Aorta (tissue), 5 donors: Measurements from ENCODE around the gene PKM. TPM values are rescaled to one million over a fixed set of nuclear protein-coding genes. Genes with fewer than 3 reads are reported as not detected.

Experiments used
- ATAC-seq: fragments of 200-7000 bp; cut with Tn5 transposase; one replicate; pipeline ENCODE4 v1.9.1; 2022; ENCODE audit warnings: moderate library complexity; ENCODE audit not compliant: low FRiP score
- DNase-seq, 2 donors: peaks; one replicate each; pipeline ENCODE4 v3.0.0-alpha.2; 2020
- H3K27ac ChIP-seq, 2 donors: one replicate each; pipeline ENCODE4 v1.5.1; 2013; ENCODE audit warnings: low read length in 2 of 2, mild to moderate bottlenecking in 2 of 2, moderate library complexity in 2 of 2, control low read depth in 1 of 2, inconsistent platforms in 1 of 2, low read depth in 1 of 2
- H3K27me3 ChIP-seq, 2 donors: one replicate each; pipeline ENCODE4 v1.6.1; 2013; ENCODE audit warnings: control low read depth in 1 of 2, low read length in 1 of 2, mild to moderate bottlenecking in 1 of 2, moderate library complexity in 1 of 2; ENCODE audit not compliant: insufficient read depth in 2 of 2, control insufficient read depth in 1 of 2
- H3K36me3 ChIP-seq, 2 donors: one replicate each; pipeline ENCODE4 v1.6.1; 2013; ENCODE audit warnings: control low read depth in 1 of 2, low read length in 1 of 2, mild to moderate bottlenecking in 1 of 2; ENCODE audit not compliant: insufficient read depth in 2 of 2, control insufficient read depth in 1 of 2
- H3K4me1 ChIP-seq, 2 donors: one replicate each; pipeline ENCODE4 v1.6.1; 2013; ENCODE audit warnings: low read length in 2 of 2, control low read depth in 1 of 2, mild to moderate bottlenecking in 1 of 2, moderate library complexity in 1 of 2; ENCODE audit not compliant: insufficient read depth in 2 of 2, control insufficient read depth in 1 of 2
- H3K4me3 ChIP-seq, 2 donors: one replicate each; pipeline ENCODE4 v1.5.1; 2013; ENCODE audit warnings: low read length in 2 of 2, control low read depth in 1 of 2, mild to moderate bottlenecking in 1 of 2
- H3K9me3 ChIP-seq: one replicate; pipeline ENCODE4 v1.6.1; 2013; ENCODE audit warnings: mild to moderate bottlenecking, low read length; ENCODE audit not compliant: control insufficient read depth
- WGBS, 2 donors: extraction: QIAGEN DNeasy Blood & Tissue Kit; methylation state at CpG; one replicate each; pipeline ENCODE4 v1.1.7; 2013; 5-methylcytosine and 5-hydroxymethylcytosine counted together
- intact Hi-C, 2 donors: fragments of 100-400 bp; cut with DNase I; formaldehyde crosslinking; loops; one replicate each; pipeline versions ENCODE4 v1.14.2 to v1.15.0; 2022
- polyA plus RNA-seq, 2 donors: library from polyadenylated mRNA; stranded (reverse); fragments of 200-250 nt; gene quantifications; one replicate each; pipeline ENCODE4 v1.2.3, GENCODE V29; 2013
- total RNA-seq, 2 donors: library from RNA; stranded (reverse); fragmentation: NEBNext Ultra II Directional; extraction: Animal tissue kit (Norgen Biotek cat#: 25700); gene quantifications; one replicate each; pipeline ENCODE4 v1.2.1, GENCODE V29; 2021
- donor health status: healthy with polysubstance abuse.
- donor health status: Bipolar disorder and iron deficiency.
- donor health status: DM: no; HTN: no; CAD: no.
- donor health status: DM: no; HTN: no; CAD: no.
- donor health status: DM: yes; HTN: yes; CAD: no.

PKM gene
- total and polyA plus RNA-seq, 4 donors: 238 to 588 (median 453) TPM

GRCh38 chr15:72168808-72169190, 62.2 kb downstream of the PKM start:
- 25 to 26% methylated on average over 4 of the region's 4 CpGs for WGBS, 2 donors
- no peak for ATAC-seq
- intact Hi-C loops: no loop called here

DNA sequence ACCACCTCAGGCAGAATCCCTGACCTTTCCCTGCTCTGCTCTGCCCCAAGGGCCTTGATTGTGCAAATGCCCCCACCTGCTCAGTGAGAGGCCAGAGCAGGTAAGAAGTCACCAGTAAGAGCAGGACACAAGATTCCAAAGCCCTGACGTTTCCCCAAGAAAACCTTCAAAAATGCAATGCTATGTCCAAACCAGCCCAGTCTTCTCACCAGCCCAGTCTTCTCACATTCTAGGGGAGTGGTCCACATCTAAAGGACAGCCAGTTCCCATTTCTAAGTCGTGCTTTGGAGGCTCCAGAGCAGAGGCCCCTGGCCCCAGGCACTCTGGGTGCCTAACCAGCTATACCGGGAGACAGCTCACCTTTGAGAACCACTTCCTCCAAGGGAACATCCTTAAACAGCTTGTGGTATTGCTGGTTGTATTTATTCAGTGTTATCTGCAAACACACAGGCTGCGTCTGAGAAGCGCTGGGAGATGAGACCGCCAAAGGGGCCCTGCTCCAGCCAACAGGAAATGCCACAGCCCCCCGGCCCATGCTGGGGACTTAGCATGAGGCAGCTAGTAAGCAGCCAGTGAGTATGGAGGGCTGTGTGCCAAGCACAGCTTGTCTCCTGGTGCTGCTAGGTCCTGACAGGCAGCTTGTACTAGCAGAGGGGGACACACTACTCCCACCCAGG, 62.7 kb downstream of the PKM start:
- peak in 1 of 2 donors; percentile 49 for DNase-seq
- no peak for ATAC-seq
- H3K27me3 ChIP-seq: no peaks in the 10 kb centered on the region
- intact Hi-C loops: no loop called here
- H3K4me3 ChIP-seq: no peak overlapping the region
- no peaks in the 10 kb centered on the region for H3K36me3 ChIP-seq
- no peaks in the 10 kb centered on the region for H3K9me3 ChIP-seq
- H3K4me1 ChIP-seq: no peaks in the 10 kb centered on the region
- H3K27ac ChIP-seq: no peak overlapping the region
- 12 to 13% methylated on average over 7 of the region's 7 CpGs for WGBS, 2 donors

More at GRCh38 chr15:72168808-72169190, 62.2 kb downstream of the PKM start:
- no peak overlapping the region for H3K27ac ChIP-seq
- no peaks in the 10 kb centered on the region for H3K4me1 ChIP-seq
- H3K27me3 ChIP-seq: no peaks in the 10 kb centered on the region
- H3K9me3 ChIP-seq: no peaks in the 10 kb centered on the region
- peak in 1 of 2 donors; percentile 37 for DNase-seq
- H3K36me3 ChIP-seq: no peaks in the 10 kb centered on the region
- no peak overlapping the region for H3K4me3 ChIP-seq

- 67% methylated on average over 6 of the region's 6 CpGs for WGBS, 2 donors
- DNase-seq (peak in 1 of 2 donors; percentile 20), ATAC-seq (no peak)
- Histone ChIP-seq H3K4me3 (no peak overlapping the region), H3K27me3 (no peaks in the 10 kb centered on the region), H3K27ac (no peak overlapping the region), H3K9me3 (no peaks in the 10 kb centered on the region), H3K36me3 (no peaks in the 10 kb centered on the region), H3K4me1 (no peaks in the 10 kb centered on the region)
- intact Hi-C loops: no loop called here
Observed at GRCh38 chr15:72167445-72167844, 63.5 kb downstream of the PKM start.

- Histone ChIP-seq H3K4me1 (no peaks in the 10 kb centered on the region), H3K36me3 (no peaks in the 10 kb centered on the region), H3K27me3 (no peaks in the 10 kb centered on the region), H3K4me3 (no peak overlapping the region), H3K27ac (no peak overlapping the region), H3K9me3 (no peaks in the 10 kb centered on the region)
- ATAC-seq (no peak), DNase-seq (peak in 1 of 2 donors; percentile 24)
- WGBS, 2 donors: 90 to 94% methylated on average over 5 of the region's 5 CpGs
- intact Hi-C loops: no loop called here
Observed at GRCh38 chr15:72166716-72167417, 64.1 kb downstream of the PKM start.

- no peak for DNase-seq
- no peak overlapping the region for H3K27ac ChIP-seq
- H3K27me3 ChIP-seq: no peaks in the 10 kb centered on the region
- H3K9me3 ChIP-seq: no peaks in the 10 kb centered on the region
- no peaks in the 10 kb centered on the region for H3K4me1 ChIP-seq
- H3K4me3 ChIP-seq: no peak overlapping the region
- intact Hi-C loops: no loop called here
- ATAC-seq: no peak
- WGBS, 2 donors: 60 to 61% methylated on average over 4 of the region's 4 CpGs
- no peaks in the 10 kb centered on the region for H3K36me3 ChIP-seq
Observed at GRCh38 chr15:72163719-72164118, 67.3 kb downstream of the PKM start.

DNA sequence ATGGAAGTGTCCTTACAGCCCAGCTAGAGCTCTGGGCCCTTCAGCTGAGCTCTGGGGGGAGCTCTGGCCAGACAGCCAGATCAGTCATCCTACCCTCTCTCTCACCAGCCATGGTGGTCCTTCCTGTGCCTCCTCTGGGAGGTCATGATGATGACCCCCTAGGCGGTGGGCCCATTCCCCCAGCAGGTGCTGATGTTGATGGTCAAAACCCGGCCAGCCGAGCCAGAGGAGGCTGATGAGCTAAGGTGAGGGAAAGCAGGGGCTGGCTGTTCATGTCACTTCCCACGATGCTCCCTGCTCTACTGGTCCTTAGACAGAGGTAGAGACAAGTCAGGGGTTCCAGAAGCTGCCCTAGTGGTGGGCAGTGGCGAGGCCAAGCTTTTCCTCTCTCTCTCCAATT, 68.4 kb downstream of the PKM start:
- intact Hi-C loops: no loop called here
- Histone ChIP-seq H3K27ac (no peak overlapping the region), H3K36me3 (no peaks in the 10 kb centered on the region), H3K9me3 (no peaks in the 10 kb centered on the region), H3K27me3 (no peaks in the 10 kb centered on the region), H3K4me3 (no peak overlapping the region), H3K4me1 (no peaks in the 10 kb centered on the region)
- DNase-seq (peak in 1 of 2 donors; percentile 38), ATAC-seq (no peak)
- 95 to 100% methylated on average over 5 of the region's 5 CpGs for WGBS, 2 donors

GRCh38 chr15:72161361-72162132, 69.4 kb downstream of the PKM start:
- DNase-seq (peak in 1 of 2 donors; percentile 12), ATAC-seq (peak; percentile 23)
- intact Hi-C loops: no loop called here
- Histone ChIP-seq H3K4me3 (no peak overlapping the region), H3K36me3 (no peaks in the 10 kb centered on the region), H3K27me3 (no peaks in the 10 kb centered on the region), H3K9me3 (no peaks in the 10 kb centered on the region), H3K4me1 (no peaks in the 10 kb centered on the region), H3K27ac (no peak overlapping the region)
- 74% methylated on average over 7 of the region's 7 CpGs for WGBS, 2 donors

- Histone ChIP-seq H3K4me3 (no peak overlapping the region), H3K36me3 (no peaks in the 10 kb centered on the region), H3K4me1 (no peaks in the 10 kb centered on the region), H3K9me3 (no peaks in the 10 kb centered on the region), H3K27ac (no peak overlapping the region), H3K27me3 (no peaks in the 10 kb centered on the region)
- ATAC-seq (no peak), DNase-seq (peak in 1 of 2 donors; percentile 13)
- WGBS, 2 donors: 93 to 95% methylated on average over 5 of the region's 5 CpGs
- intact Hi-C loops: no loop called here
Observed at GRCh38 chr15:72160696-72161245, 70.2 kb downstream of the PKM start.
